ELF-1 (cell line): Measurements from ENCODE around the gene VWA3A.
A peak's percentile ranks its signal among the peaks of the same experiment; 100 is the strongest.

Experiments used
- DNase-seq: peaks from one replicate; pipeline ENCODE4 v3.0.0-alpha.2; 2016; ENCODE audit warnings: low read depth, low spot score

The VWA3A gene

GRCh38 chr16:22204091-22204655 is 111.8 kb downstream of the VWA3A start:
- no peak for DNase-seq

- no peak for DNase-seq
Measured at GRCh38 chr16:22205577-22206012, 113.3 kb downstream of the VWA3A start.

GRCh38 chr16:22206013-22206841 is 113.9 kb downstream of the VWA3A start, which contains the start of gene EEF2K:
TSS of gene EEF2K (plus strand) at chr16:22206278. CDS start at chr16:22225730, 19,452 bp downstream.
- DNase-seq = peak; percentile 98
